B cell (primary cell): ENCODE results near the gene OIT3. TPM values are rescaled to one million over a fixed set of nuclear protein-coding genes. Genes with fewer than 3 reads are reported as not detected.

ENCODE experiments used
- ATAC-seq: fragments of 200-7000 bp; cut with Tn5 transposase; one replicate; pipeline ENCODE4 v1.10.0; 2021; ENCODE audit warnings: low read depth, mild to moderate bottlenecking, moderate number of reproducible peaks, moderate library complexity
- CTCF ChIA-PET: fragments of 350-600 bp; sonication (Branson Sonifier 250); formaldehyde crosslinking; loops from one replicate; lab custom pipeline; 2021; ENCODE audit warnings: antibody characterized with exemption, inconsistent platforms; lab: Charles Lee
- POLR2A ChIA-PET: fragments of 350-600 bp; sonication (Branson Sonifier 250); formaldehyde crosslinking; loops from one replicate; lab custom pipeline; 2021; ENCODE audit warnings: antibody characterized with exemption; lab: Charles Lee
- DNase-seq: peaks from one replicate; pipeline ENCODE4 v3.0.0; 2013
- H2AFZ ChIP-seq: 2 replicates; pipeline ENCODE4 v1.6.1; 2012; ENCODE audit warnings: mild to moderate bottlenecking, low read depth, low read length; ENCODE audit not compliant: insufficient read depth, poor library complexity, severe bottlenecking
- H3K27ac ChIP-seq, 2 donors: 1 replicate in 1 of 2; 2 replicates in 1 of 2; pipeline ENCODE4 v1.5.1; 2012 to 2013; ENCODE audit warnings: low read length in 2 of 2, mild to moderate bottlenecking in 2 of 2, moderate library complexity in 1 of 2
- H3K27me3 ChIP-seq, 4 experiments: fragments of 200-600 bp in 1 of 4; sonication (generic) in 1 of 4; replicated peaks in 1 of 4; 1 replicate in 2 of 4; 2 replicates in 2 of 4; pipeline versions ENCODE4 v1.6.1 to v1.7.0; 2013 to 2016; ENCODE audit warnings: low read length in 3 of 4, mild to moderate bottlenecking in 2 of 4, mixed read lengths in 1 of 4, moderate library complexity in 1 of 4; ENCODE audit not compliant: insufficient read depth in 4 of 4, control insufficient read depth in 3 of 4; ENCODE audit errors: control extremely low read depth in 1 of 4
- H3K36me3 ChIP-seq, 2 experiments: replicated peaks in 1 of 2; 1 replicate in 1 of 2; 2 replicates in 1 of 2; pipeline versions ENCODE4 v1.6.1 to v1.7.1; 2013; ENCODE audit warnings: low read length in 1 of 2; ENCODE audit not compliant: insufficient read depth in 2 of 2, control insufficient read depth in 1 of 2; ENCODE audit errors: control extremely low read depth in 1 of 2, extremely low read depth in 1 of 2
- H3K4me1 ChIP-seq, 2 donors: fragments of 200-600 bp in 1 of 2; sonication (generic) in 1 of 2; 1 replicate in 1 of 2; 2 replicates in 1 of 2; pipeline versions ENCODE4 v1.5.1 to v1.6.1; 2013 to 2017; ENCODE audit warnings: low read length in 2 of 2; ENCODE audit not compliant: control insufficient read depth in 2 of 2, insufficient read depth in 2 of 2
- H3K4me2 ChIP-seq: replicated peaks from 2 replicates; pipeline ENCODE3; 2012; ENCODE audit warnings: mild to moderate bottlenecking, low read depth, low read length; ENCODE audit not compliant: poor library complexity, severe bottlenecking
- H3K4me3 ChIP-seq, 5 experiments: fragments of 200-600 bp in 1 of 5; sonication (generic) in 1 of 5; 1 replicate in 3 of 5; 2 replicates in 2 of 5; pipeline versions ENCODE4 v1.5.1 to v1.7.0; 2011 to 2016; ENCODE audit warnings: low read length in 4 of 5, mild to moderate bottlenecking in 4 of 5, low read depth in 2 of 5, control low read depth in 1 of 5, moderate library complexity in 1 of 5; ENCODE audit not compliant: insufficient read depth in 1 of 5; ENCODE audit errors: control extremely low read depth in 1 of 5, extremely low read depth in 1 of 5
- H3K79me2 ChIP-seq: fragments of 200-600 bp; sonication (generic); one replicate; pipeline ENCODE4 v1.6.0; 2016; ENCODE audit warnings: low read length; ENCODE audit not compliant: control insufficient read depth, insufficient read depth
- H3K9ac ChIP-seq: fragments of 200-600 bp; sonication (generic); 2 replicates; pipeline ENCODE4 v1.6.1; 2017; ENCODE audit warnings: mild to moderate bottlenecking, low read length, moderate library complexity
- H3K9me3 ChIP-seq, 3 donors: one replicate each; pipeline versions ENCODE4 v1.6.1 to v1.7.1; 2013; ENCODE audit warnings: low read length in 2 of 3; ENCODE audit not compliant: control insufficient read depth in 2 of 3, insufficient read depth in 1 of 3; ENCODE audit errors: control extremely low read depth in 1 of 3
- H4K20me1 ChIP-seq: 2 replicates; pipeline ENCODE4 v1.6.0; 2012; ENCODE audit warnings: mild to moderate bottlenecking, low read length; ENCODE audit not compliant: insufficient read depth, control insufficient read depth, poor library complexity, severe bottlenecking
- H3K27ac Mint-ChIP-seq: one replicate; pipeline ENCODE4 v1.8.0; 2021; ENCODE audit warnings: mixed read lengths
- H3K27me3 Mint-ChIP-seq: one replicate; pipeline ENCODE4 v1.8.0; 2021; ENCODE audit warnings: mixed read lengths
- H3K4me1 Mint-ChIP-seq: one replicate; pipeline ENCODE4 v1.8.0; 2021; ENCODE audit warnings: mixed read lengths
- H3K4me3 Mint-ChIP-seq: one replicate; pipeline ENCODE4 v1.8.0; 2021; ENCODE audit warnings: mixed read lengths
- H3K9me3 Mint-ChIP-seq: one replicate; pipeline ENCODE4 v1.8.0; 2022; ENCODE audit warnings: mixed read lengths; ENCODE audit not compliant: insufficient read depth
- EZH2 ChIP-seq: IDR thresholded peaks from 2 replicates; pipeline ENCODE4 v1.6.1; 2012; ENCODE audit warnings: borderline replicate concordance, low read depth, mild to moderate bottlenecking, moderate library complexity, low read length; ENCODE audit not compliant: insufficient read depth, poor library complexity, severe bottlenecking
- WGBS: methylation state at CpG from one replicate; pipeline ENCODE4 v1.1.5; 2013; ENCODE audit warnings: missing lambda C conversion rate; ENCODE audit not compliant: insufficient coverage; 5-methylcytosine and 5-hydroxymethylcytosine counted together
- intact Hi-C: fragments of 100-400 bp; cut with micrococcal nuclease; formaldehyde crosslinking; loops from one replicate; pipeline ENCODE4 v1.10.0; 2022
- polyA plus RNA-seq: library from polyadenylated mRNA; depleted of rRNA; stranded (reverse); fragments of >200 nt; gene quantifications from 2 replicates; pipeline ENCODE4 v1.2.3, GENCODE V29; 2012
- total RNA-seq, 2 donors: library from RNA; stranded (reverse); fragments of 120-200 nt in 1 of 2; gene quantifications; 1 replicate in 1 of 2; 2 replicates in 1 of 2; pipeline versions ENCODE4 v1.2.3 to v1.2.4, GENCODE V29; 2013 to 2022
- TF ChIP-seq, protein P1 (sequence below): fragments of 200-600 bp; IDR thresholded peaks from one replicate; pipeline ENCODE4 v1.8.0; 2022; ENCODE audit warnings: antibody characterized with exemption, mild to moderate bottlenecking

The OIT3 gene
- total and polyA plus RNA-seq, 2 donors (not counting 1 experiment from before 2014, with no cell fraction given) = 0.04 TPM; not detected in 1

DNA sequence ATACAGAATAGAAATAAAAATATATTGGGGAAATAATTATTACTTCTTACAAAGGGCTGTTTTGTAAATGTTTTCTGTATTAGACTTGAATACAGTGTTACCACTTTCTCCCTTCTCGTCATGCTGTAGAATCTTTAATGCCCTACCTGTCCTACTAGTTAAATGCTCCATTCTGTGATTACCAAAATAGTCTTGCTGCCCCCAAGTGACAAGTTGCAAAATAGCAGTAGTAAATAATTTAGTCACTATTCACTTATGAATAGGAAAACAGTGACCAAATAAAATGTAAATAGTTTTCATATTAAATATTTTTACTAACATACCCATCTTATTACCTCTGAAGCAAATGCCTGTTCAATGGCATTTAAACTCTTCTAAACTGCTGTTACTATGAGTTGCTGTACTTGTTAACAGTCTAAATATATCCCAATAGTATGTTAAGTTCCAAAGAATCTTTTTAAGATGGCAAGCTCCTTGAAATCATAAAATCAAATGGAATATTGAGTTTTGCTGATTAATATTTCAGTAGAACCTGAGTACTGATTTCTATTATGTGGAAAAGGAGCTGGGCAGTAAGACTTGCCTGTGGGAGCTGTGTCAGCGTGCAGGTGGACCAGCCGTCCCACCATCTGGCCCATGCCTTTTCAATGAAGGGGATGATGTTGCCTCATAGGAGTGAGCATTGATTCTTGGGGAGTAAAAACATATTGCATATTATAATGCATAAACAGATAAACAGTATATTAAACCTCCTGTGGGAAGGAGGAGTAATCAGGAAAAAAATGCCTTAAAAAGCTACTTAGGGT, 18.1 kb upstream of the OIT3 start:
- WGBS = 100% methylated on average over 2 of the region's 3 CpGs

DNA sequence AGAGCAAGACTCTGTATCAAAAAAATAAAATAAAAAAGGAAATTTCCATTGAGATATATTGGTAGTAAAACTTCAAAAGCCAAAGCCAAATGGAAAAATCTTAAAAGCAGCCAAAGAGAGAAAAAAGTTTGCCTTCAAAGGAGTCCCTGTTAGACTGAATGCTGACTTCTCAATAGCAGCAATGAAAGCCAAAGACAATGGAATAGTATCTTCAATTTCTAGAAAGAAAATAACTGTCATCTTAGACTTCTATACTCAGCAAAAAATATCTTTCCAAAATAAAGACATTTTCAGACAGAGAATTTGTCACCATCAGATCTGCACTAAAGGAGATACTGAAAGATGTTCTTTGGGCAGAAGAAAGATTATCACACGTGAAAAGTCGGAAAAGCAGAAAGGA, 14.3 kb upstream of the OIT3 start:
- no peak overlapping the region for H3K9ac ChIP-seq
- no peaks in the 10 kb centered on the region for H3K79me2 ChIP-seq
- Mint-ChIP-seq H3K4me1 (peaks cover 3% of the 10 kb centered on the region), H3K27ac (no peak overlapping the region), H3K4me3 (no peak overlapping the region), H3K9me3 (no peaks in the 10 kb centered on the region), H3K27me3 (no peaks in the 10 kb centered on the region)
- WGBS = no CpG with 5 or more reads among the region's 2 CpGs
- H3K4me2 ChIP-seq = no peak overlapping the region
- ChIA-PET CTCF (no interaction called here), POLR2A (no interaction called here)
- H3K36me3 ChIP-seq = peaks cover 0 to 1% of the 10 kb centered on the region in 2 experiments
- H3K4me3 ChIP-seq = no peak overlapping the region
- H3K9me3 ChIP-seq = peaks cover 0 to 5% (median 0%) of the 10 kb centered on the region in 3 donors
- no peaks in the 10 kb centered on the region for H3K27me3 ChIP-seq
- intact Hi-C loops = no loop called here
- DNase-seq = no peak
- TF ChIP-seq, protein P1, sequence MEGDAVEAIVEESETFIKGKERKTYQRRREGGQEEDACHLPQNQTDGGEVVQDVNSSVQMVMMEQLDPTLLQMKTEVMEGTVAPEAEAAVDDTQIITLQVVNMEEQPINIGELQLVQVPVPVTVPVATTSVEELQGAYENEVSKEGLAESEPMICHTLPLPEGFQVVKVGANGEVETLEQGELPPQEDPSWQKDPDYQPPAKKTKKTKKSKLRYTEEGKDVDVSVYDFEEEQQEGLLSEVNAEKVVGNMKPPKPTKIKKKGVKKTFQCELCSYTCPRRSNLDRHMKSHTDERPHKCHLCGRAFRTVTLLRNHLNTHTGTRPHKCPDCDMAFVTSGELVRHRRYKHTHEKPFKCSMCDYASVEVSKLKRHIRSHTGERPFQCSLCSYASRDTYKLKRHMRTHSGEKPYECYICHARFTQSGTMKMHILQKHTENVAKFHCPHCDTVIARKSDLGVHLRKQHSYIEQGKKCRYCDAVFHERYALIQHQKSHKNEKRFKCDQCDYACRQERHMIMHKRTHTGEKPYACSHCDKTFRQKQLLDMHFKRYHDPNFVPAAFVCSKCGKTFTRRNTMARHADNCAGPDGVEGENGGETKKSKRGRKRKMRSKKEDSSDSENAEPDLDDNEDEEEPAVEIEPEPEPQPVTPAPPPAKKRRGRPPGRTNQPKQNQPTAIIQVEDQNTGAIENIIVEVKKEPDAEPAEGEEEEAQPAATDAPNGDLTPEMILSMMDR = no peak
- no peak for TF ChIP-seq EZH2
- no peaks in the 10 kb centered on the region for H3K4me1 ChIP-seq
- H4K20me1 ChIP-seq = no peaks in the 10 kb centered on the region
- no peak overlapping the region for H3K27ac ChIP-seq
- H2AFZ ChIP-seq = no peak overlapping the region
- ATAC-seq = no peak

More for the DNA sequence above, 18.1 kb upstream of the OIT3 start:
- Histone ChIP-seq H3K9ac (no peak overlapping the region), H3K27me3 (no peaks in the 10 kb centered on the region), H3K4me2 (no peak overlapping the region), H3K36me3 (peaks cover 0 to 2% of the 10 kb centered on the region in 2 experiments), H3K4me3 (no peak overlapping the region), H4K20me1 (no peaks in the 10 kb centered on the region), H3K27ac (no peak overlapping the region), H3K79me2 (no peaks in the 10 kb centered on the region), H2AFZ (no peak overlapping the region), H3K4me1 (no peaks in the 10 kb centered on the region), H3K9me3 (no peaks in the 10 kb centered on the region)
- DNase-seq (peak; percentile 36), ATAC-seq (no peak)
- intact Hi-C loops = loop anchor here (1.0 kb wide), 1 partner anchor 511 kb away; no protein-coding TSS in a partner anchor
- Mint-ChIP-seq H3K4me1 (peaks cover 3% of the 10 kb centered on the region), H3K9me3 (no peaks in the 10 kb centered on the region), H3K27me3 (no peaks in the 10 kb centered on the region), H3K27ac (no peak overlapping the region), H3K4me3 (no peak overlapping the region)
- ChIA-PET POLR2A (no interaction called here), CTCF (interaction anchor here (0.7 to 4.3 kb wide), 4 partner anchors 17 to 511 kb away, joined by 3 to 25 read pairs (median 4); no protein-coding TSS in a partner anchor)
- TF ChIP-seq, protein P1 = peak; percentile 36
- no peak for TF ChIP-seq EZH2
